Keratinocyte (primary cell): ENCODE results near the gene SERGEF.

Experiments
- EZH2 ChIP-seq: IDR thresholded peaks from one replicate; pipeline ENCODE4 v1.6.1; 2012; ENCODE audit warnings: inconsistent platforms, mild to moderate bottlenecking, low read length, moderate library complexity
- TF ChIP-seq, protein P1 (sequence below), 3 experiments: IDR thresholded peaks in 1 of 3; conservative IDR thresholded peaks in 1 of 3; optimal IDR thresholded peaks in 1 of 3; 2 replicates in 2 of 3; 3 replicates in 1 of 3; pipeline versions ENCODE3 to v1.5.1; 2011; ENCODE audit warnings: low read length in 3 of 3, mild to moderate bottlenecking in 3 of 3, moderate library complexity in 2 of 3, control low read depth in 1 of 3, inconsistent platforms in 1 of 3; ENCODE audit not compliant: insufficient read depth in 2 of 3; ENCODE audit errors: extremely low read depth in 1 of 3

DNA sequence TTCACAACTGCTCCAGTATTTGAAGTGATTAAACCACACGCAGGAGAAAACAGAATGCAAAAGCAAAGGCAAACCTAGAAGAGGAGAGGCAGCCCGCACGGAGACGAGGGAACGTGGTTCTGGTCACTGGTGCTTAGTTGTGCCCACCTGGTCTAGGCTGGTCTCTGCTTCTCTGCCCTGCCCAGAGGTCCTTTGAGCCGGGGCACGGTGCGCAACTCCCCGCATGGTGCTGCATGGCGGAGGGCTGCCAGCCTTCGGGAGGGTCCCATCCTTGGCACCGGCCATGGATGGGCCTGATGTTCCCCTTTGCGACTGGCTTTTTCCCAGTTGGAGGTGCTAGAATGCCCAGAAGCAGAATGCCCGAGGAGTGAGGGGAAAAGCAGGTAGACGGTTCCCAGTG, 232.2 kb downstream of the SERGEF start:
- TF ChIP-seq, protein P1, sequence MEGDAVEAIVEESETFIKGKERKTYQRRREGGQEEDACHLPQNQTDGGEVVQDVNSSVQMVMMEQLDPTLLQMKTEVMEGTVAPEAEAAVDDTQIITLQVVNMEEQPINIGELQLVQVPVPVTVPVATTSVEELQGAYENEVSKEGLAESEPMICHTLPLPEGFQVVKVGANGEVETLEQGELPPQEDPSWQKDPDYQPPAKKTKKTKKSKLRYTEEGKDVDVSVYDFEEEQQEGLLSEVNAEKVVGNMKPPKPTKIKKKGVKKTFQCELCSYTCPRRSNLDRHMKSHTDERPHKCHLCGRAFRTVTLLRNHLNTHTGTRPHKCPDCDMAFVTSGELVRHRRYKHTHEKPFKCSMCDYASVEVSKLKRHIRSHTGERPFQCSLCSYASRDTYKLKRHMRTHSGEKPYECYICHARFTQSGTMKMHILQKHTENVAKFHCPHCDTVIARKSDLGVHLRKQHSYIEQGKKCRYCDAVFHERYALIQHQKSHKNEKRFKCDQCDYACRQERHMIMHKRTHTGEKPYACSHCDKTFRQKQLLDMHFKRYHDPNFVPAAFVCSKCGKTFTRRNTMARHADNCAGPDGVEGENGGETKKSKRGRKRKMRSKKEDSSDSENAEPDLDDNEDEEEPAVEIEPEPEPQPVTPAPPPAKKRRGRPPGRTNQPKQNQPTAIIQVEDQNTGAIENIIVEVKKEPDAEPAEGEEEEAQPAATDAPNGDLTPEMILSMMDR (optimal IDR thresholded peaks at IDR 0.05 in 1 of 3, IDR thresholded peaks at IDR 0.05 in 1 of 3, conservative IDR thresholded peaks at IDR 0.05 in 1 of 3; ENCODE audit: extremely low read depth in 1 of 3, insufficient read depth in 2 of 3, low read length in 3 of 3) = no peak
- TF ChIP-seq EZH2 = no peak
